Fibroblast of mammary gland (primary cell): ENCODE measurements around the gene XRCC4.

Source experiments
- DNase-seq: peaks from one replicate; pipeline ENCODE4 v3.0.0-alpha.2; 2010; ENCODE audit warnings: low read depth
- H3K4me3 ChIP-seq: 2 replicates; pipeline ENCODE4 v1.5.1; 2011; ENCODE audit warnings: low read depth, mild to moderate bottlenecking, low read length, moderate library complexity; ENCODE audit not compliant: control insufficient read depth
- TF ChIP-seq, protein P1 (sequence below): conservative IDR thresholded peaks from 2 replicates; pipeline ENCODE4 v1.5.1; 2011; ENCODE audit warnings: low read depth, low read length, inconsistent platforms; ENCODE audit not compliant: control insufficient read depth, insufficient read depth

The XRCC4 gene

DNA sequence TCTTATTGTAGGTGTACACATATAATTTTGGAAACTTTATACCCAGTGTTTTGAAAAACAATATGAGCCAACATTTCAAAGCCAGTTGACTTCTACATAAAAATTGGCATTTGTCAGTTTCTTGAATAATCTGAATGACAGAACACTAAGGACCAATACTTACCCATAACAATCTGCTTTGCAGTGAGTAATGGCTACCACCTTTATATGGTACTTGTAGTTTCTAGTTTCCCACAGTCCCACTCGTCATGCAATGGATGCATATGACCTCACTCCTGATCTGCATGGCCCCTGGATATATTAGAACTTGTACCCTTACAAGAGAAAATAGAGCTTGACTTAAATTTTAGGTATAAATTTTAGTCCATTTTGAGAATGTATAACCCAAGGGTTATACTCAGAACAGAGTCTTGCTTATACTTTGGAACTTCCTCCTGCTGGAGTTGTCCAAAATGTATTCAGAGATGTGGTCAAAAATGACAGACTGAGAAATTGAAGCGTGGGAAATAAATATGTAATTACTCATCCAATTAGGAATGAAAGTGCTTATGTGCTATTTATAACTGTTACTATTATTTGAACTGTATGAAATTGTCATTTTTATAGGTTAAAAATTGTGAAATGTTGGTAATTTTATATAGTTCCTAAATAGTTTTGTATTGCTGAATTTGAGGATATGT is 19.5 kb downstream of the XRCC4 start:
- TF ChIP-seq, protein P1, sequence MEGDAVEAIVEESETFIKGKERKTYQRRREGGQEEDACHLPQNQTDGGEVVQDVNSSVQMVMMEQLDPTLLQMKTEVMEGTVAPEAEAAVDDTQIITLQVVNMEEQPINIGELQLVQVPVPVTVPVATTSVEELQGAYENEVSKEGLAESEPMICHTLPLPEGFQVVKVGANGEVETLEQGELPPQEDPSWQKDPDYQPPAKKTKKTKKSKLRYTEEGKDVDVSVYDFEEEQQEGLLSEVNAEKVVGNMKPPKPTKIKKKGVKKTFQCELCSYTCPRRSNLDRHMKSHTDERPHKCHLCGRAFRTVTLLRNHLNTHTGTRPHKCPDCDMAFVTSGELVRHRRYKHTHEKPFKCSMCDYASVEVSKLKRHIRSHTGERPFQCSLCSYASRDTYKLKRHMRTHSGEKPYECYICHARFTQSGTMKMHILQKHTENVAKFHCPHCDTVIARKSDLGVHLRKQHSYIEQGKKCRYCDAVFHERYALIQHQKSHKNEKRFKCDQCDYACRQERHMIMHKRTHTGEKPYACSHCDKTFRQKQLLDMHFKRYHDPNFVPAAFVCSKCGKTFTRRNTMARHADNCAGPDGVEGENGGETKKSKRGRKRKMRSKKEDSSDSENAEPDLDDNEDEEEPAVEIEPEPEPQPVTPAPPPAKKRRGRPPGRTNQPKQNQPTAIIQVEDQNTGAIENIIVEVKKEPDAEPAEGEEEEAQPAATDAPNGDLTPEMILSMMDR, result no peak
- H3K4me3 ChIP-seq, result no peak overlapping the region
- peak; percentile 24 for DNase-seq

DNA sequence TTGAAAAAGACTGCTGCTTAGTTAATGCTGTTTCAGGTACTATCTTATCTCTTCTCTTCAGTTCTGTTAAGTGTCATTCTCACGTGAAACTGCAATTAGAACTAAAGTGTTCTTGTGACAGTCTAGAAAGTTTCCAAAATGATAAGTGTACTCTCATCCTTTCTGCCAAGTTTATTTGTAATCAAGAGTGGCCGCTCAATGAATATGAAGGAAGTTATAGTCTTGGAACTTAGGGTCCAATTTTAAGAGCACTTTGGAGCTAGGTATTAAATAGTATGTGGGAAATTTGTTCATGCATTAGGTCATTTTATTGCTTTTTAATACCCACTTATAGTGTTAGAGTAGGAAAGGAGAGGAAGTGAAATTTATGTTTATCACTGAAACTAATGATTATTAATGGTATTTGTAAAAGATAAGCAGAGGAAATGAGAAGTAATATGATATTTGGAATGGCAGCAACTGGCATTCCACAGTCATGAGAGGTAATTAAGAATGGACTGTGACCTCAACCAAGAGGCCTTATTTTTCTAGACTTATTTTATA is 20.4 kb downstream of the XRCC4 start:
- peak; percentile 49 for DNase-seq
- no peak overlapping the region for H3K4me3 ChIP-seq
- TF ChIP-seq, protein P1, result no peak

DNA sequence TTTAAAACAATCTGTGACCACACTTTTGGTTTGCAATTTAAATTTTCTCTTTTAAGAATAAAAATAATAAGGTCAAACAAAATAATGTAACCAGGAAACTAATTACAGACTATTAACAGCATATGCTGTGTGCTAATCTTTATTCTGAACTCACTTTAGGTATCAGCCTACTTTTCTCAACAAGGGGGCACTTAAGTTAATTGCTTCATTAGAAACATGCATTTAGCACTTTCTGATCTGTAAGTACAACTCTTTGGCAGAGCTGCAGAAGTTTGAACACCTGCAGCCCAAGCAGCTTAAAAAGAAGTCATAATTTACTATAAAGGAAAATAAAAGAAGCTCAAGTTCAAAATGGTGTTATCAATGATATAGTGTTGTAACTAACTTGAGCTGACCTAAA is 21.7 kb downstream of the XRCC4 start:
- no peak for DNase-seq
- no peak overlapping the region for H3K4me3 ChIP-seq
- TF ChIP-seq, protein P1, result no peak

DNA sequence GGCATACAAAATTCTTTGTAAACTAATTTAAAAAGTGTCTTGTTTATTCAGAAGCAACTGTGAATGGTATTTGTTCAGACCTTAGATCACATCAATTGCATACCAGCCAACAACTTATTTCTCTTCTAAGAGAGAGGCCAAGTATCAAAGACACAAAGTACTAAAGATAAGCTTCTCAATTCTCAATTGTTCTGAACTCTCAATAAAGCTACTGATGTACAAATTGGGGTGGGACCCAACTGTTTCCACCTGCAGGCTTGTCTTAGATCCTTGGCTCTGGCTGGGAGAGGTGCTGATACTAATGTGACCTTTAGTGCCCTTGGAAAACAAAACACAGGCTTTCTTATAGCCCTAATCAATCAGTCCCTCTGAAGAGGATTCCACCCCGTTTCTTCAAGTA is 22.1 kb downstream of the XRCC4 start:
- TF ChIP-seq, protein P1, result no peak
- no peak for DNase-seq
- H3K4me3 ChIP-seq, result no peak overlapping the region

DNA sequence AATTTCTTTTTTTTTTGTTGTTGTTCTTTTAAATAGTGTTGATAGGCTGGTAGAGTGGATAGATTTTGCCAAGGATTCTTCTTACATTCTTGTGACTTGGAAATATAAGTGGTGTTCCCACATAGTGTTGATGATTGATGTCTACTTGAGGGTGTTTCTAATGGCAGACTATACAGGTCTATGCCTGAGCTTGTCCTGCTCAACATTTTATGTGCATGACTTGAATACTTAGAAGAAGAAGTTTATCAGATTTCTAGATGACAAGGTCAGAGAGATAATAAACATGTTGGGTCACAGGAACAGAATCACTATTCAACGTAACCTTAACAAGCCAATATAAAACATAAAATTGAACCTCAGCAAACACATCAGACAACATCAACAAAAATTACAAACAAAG is 24.2 kb downstream of the XRCC4 start:
- DNase-seq, result no peak
- TF ChIP-seq, protein P1, result no peak
- no peak overlapping the region for H3K4me3 ChIP-seq

DNA sequence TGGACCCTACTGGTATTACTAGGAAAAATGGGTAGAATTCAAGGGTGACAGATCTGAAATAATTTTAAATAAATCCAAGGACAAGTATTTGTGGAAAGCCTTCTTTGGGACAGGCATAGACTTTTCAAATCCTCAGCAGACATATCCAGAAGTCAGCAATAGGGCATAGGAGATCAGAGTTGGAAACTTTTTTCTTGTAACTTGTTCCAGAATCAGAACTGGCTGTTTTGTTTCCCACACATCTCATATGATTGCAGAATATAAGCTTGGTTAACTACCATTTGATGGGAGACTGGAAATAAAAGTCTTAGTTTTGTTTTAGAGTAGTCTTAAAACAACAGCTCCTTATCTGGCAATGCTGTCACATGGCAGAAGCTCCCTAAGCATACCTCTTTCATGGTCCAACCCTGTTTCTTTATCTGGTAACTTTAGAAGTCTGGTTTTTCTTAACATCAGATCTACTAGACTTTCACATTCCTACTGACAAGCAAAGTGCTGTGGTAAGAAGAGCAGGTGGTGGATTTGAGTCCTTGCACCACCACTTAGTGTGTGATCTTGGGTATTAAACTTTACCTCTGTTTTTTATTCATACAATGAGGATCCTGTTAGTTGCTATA is 25.1 kb downstream of the XRCC4 start:
- no peak overlapping the region for H3K4me3 ChIP-seq
- TF ChIP-seq, protein P1, result no peak
- no peak for DNase-seq

DNA sequence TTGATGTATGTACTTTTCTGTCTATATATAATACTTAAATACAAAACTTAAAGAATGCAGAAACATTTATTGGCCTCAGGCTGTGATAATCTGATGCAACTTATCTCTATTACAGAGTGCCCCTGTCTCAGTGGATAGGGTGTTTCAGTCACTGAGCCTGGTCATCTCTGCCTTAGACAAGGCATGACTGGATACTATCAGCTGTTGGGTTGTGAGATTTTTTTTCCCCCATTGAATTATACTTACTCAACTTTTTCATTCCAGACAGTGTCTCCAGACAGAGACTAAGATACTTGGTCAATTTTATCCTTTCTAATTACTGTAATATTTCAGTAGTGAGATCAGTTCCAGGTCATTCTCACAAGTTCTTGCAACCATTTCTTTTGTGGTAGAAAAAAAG is 26.7 kb downstream of the XRCC4 start:
- TF ChIP-seq, protein P1, result no peak
- DNase-seq, result no peak
- no peak overlapping the region for H3K4me3 ChIP-seq
